ENCODE results near the gene APH1A.
"Not testable (repeated sequence)": the region's sequence is repeated elsewhere in the genome, so short reads cannot be mapped to it uniquely, and the experiment has no call there.

The APH1A gene

GRCh38 chr1:150268705-150269403 lies at the start of gene APH1A:
Gene APH1A, minus strand, starts transcription at chr1:150269016. Its CDS starts 206 bp downstream, at chr1:150268810.
- peak; percentile 98 for DNase-seq (ENCODE audit: low spot score)
- in situ Hi-C loops (cut with MboI; ENCODE audit: low sequenced_read_pairs, unreplicated experiment), result no loop called here
- TF ChIP-seq CTCF (IDR thresholded peaks at IDR 0.05; ENCODE audit: borderline replicate concordance, control extremely low read depth, extremely low read depth, insufficient read depth, missing control alignments), result no peak

GRCh38 chr1:150314691-150315090 lies 45.9 kb upstream of the APH1A start:
- DNase-seq (ENCODE audit: low spot score), result not testable (repeated sequence)

DNA sequence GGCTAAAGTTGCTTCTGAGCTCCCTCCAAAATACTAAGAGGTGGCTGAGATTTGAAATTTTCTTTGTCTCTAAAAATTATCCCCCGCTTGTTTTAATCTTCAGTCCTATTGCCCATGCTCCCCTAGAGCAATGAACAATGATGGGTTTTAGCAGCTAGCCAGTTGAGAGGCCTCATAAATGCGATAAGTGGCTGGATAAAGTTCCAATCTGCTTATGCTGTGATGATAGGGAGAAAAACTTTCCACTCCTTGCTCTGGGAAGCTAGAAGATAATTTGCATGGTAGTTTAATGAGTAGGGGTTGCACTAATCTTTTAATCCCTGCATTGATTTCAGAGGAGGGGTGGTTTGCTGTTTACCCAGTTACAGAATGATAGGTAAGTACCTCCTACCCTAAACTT lies 42.9 kb upstream of the APH1A start:
- DNase-seq (ENCODE audit: low spot score), result no peak
- no peak for TF ChIP-seq CTCF (IDR thresholded peaks at IDR 0.05; ENCODE audit: borderline replicate concordance, control extremely low read depth, extremely low read depth, insufficient read depth, missing control alignments)
- in situ Hi-C loops (cut with MboI; ENCODE audit: low sequenced_read_pairs, unreplicated experiment), result no loop called here

More at GRCh38 chr1:150314691-150315090, 45.9 kb upstream of the APH1A start:
- in situ Hi-C loops (cut with MboI; ENCODE audit: low sequenced_read_pairs, unreplicated experiment), result not testable (repeated sequence)

DNA sequence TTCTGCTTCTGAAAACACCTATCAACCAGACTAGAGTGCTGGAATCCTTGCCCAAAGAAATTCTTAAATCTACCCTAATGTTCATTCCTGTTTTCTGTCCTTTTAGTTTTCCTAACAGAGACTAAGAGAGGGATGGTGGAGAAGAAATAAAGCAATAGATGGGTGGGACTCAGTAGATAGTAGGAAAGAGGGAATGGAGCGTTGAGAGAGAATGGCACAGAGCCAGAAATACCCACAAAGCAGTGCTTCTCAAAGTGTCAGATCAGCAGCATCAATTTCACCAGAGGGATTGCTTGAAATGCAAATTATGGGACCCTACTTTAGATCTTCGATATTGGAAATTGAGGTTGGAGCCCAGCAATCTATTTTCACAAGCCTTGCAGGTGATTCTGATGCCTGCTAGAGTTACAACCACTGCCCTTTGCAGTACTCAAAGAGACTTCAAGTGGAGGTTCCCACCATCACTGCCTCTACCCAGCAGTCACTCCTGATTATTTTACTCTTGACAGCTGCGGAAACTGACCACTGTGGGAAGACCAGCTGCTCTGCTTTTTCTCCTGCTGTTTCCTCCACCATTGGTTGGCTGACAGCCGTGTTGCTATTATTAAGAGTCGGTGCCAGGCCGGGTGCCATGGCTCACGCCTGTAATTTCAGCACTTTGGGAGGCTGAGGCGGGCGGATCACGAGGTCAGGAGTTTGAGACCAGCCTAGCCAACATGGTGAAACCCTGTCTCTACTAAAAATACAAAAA lies 41.1 kb upstream of the APH1A start:
- no peak for DNase-seq (ENCODE audit: low spot score)
- TF ChIP-seq CTCF (IDR thresholded peaks at IDR 0.05; ENCODE audit: borderline replicate concordance, control extremely low read depth, extremely low read depth, insufficient read depth, missing control alignments), result no peak
- in situ Hi-C loops (cut with MboI; ENCODE audit: low sequenced_read_pairs, unreplicated experiment), result no loop called here

DNA sequence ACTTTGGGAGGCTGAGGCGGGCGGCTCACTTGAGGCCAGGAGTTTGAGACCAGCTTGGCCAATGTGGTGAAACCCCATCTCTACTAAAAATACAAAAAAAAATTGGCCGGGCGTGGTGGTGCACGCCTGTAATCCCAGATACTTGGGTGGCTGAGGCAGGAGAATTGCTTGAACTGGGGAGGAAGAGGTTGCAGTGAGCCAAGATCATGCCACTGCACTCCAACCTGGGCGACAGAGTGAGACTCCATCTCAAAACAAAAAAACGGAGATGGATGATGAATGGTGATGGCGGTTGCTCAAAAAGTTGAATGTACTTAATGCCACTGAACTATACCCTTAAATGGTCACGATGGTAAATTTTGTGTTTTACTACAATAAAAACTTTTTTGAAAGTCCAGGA lies 39.8 kb upstream of the APH1A start:
- DNase-seq (ENCODE audit: low spot score); in situ Hi-C loops (cut with MboI; ENCODE audit: low sequenced_read_pairs, unreplicated experiment): not testable (repeated sequence)

GRCh38 chr1:150302902-150303301 lies 34.1 kb upstream of the APH1A start:
- DNase-seq (ENCODE audit: low spot score), result no peak
- in situ Hi-C loops (cut with MboI; ENCODE audit: low sequenced_read_pairs, unreplicated experiment), result no loop called here
- TF ChIP-seq CTCF (IDR thresholded peaks at IDR 0.05; ENCODE audit: borderline replicate concordance, control extremely low read depth, extremely low read depth, insufficient read depth, missing control alignments), result no peak

- no peak for DNase-seq (ENCODE audit: low spot score)
- in situ Hi-C loops (cut with MboI; ENCODE audit: low sequenced_read_pairs, unreplicated experiment), result no loop called here
- TF ChIP-seq CTCF (IDR thresholded peaks at IDR 0.05; ENCODE audit: borderline replicate concordance, control extremely low read depth, extremely low read depth, insufficient read depth, missing control alignments), result no peak
Observed at GRCh38 chr1:150302338-150302737, 33.5 kb upstream of the APH1A start.
